ENCODE data around the gene ZNF554.
"Not testable (repeated sequence)": the region's sequence is repeated elsewhere in the genome, so short reads cannot be mapped to it uniquely, and the experiment has no call there.

ZNF554 gene

GRCh38 chr19:2808129-2808941, 11.3 kb upstream of the ZNF554 start:
- DNase-seq = no peak

GRCh38 chr19:2809387-2810140, 10.1 kb upstream of the ZNF554 start:
- no peak for DNase-seq

DNA sequence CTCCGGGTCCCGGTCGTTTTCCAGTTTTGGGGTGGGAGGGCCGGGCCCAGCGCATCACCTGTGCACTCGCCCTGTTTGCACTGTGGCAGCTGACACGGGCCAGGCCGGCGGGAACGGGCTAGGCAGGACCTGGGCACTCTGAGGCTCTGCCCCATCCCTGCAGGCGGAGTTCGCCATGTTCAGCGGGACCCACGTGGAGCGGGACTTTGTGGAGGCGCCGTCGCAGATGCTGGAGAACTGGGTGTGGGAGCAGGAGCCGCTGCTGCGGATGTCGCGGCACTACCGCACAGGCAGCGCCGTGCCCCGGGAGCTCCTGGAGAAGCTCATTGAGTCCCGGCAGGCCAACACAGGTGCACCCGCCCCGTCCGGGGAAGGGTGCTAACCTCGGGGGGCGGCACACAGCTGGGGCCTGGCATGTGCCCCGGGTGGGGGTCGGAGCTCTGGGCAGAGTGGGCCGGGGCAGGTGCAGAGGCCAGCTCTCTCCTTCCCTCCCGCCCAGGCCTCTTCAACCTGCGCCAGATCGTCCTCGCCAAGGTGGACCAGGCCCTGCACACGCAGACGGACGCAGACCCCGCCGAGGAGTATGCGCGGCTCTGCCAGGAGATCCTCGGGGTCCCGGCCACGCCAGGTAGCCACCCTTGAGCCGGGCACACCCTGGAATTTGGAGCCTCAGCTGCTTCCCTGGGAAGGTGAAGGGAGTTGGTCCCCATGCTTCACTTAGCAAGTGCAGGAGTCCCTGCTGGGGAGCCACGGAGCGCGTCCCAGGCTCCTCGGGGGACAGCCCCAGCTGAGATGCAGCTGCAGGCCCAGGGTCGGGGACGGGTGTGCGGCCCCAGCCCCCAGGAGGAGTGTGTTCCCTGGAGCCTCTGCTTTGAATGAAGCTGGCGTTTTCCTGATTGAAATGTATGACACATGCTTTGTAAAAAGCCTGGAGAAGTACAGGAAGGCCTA, 9.3 kb upstream of the ZNF554 start:
- no peak for DNase-seq

DNA sequence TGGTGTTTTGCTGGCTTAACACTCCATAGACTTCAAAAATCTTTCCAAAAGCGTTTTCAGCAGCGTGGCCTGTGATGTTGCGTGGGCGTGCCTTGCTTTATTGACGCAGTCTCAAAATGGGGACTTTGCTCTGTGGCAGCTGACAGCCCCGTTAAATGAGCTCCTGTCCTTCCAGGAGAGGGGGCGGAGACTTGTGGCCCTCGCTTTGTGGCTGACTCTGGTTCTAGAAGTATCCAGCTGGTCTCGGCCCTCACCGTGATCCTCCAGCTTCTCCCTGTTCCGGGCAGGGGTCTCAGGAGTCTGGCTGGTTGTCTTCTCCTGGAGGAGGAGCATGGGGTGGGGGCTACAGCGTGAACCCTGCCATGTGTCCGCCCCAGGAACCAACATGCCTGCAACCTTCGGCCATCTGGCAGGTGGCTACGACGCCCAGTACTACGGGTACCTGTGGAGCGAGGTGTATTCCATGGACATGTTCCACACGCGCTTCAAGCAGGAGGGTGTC, 8.4 kb upstream of the ZNF554 start:
- no peak for DNase-seq

DNA sequence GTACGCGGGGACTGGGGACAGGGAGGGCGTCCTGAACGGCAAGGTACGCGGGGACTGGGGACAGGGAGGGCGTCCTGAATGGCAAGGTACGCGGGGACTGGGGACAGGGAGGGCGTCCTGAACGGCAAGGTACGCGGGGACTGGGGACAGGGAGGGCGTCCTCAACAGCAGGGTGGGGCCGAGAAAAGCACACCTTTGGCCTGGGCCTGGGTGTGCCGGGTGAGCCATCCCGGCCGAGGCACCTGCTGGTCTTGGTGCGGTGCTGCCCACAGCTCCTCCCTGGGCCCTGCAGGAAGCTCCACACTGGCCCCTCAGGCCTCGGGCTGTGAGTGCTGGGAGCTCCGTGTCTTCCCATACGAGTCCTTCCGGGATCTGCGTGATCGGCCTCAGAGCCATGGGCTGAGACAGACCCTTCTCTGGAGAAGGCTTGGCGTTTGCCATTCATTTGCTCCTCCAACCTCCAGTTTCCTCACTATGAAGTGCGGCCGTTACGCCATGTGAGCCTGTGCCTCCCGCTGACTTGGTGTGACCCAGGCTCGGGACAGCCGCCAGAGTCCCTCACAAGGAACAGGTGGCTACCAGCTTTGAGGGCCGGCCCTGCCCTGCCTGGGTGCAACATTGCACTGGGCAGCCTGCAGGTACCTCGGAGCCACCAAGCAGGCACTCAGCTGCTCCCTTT, 7.8 kb upstream of the ZNF554 start:
- DNase-seq = no peak

DNA sequence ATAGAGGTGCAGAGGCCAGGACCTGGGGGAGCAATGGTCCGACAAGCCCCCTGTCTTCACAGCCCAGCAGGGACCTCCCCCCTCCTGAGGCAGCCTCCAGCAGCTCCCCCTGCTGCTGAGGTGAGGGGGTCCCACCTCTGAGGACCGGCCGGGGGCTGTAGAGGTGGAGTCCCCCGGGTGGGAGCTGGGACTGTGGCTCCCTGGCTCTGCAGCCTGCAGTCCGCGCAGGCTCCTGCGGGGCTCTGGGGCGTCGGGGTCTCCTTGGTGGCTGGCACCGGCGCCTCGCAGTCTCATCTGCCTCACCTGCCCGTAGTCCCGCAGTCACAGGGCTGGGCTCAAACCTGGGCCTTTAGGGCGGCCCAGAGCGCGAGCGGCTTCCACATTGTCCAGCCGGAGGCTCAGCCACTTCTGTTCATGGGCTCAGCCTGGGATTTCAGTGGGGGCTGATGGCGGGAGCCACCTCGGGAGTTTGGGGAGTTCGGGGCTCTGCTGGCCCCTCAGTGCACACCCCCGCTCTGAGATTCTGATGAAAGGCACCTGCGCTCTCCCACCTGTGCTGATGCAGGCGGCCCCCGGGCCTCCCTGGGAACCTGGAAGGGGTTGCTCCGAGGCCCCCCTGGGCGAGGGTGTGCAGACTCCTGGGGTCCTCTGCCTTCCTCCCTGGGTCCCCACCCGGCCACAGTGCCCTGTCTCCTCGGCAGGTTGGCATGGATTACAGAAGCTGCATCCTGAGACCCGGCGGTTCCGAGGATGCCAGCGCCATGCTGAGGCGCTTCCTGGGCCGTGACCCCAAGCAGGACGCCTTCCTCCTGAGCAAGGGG, 7.0 kb upstream of the ZNF554 start:
- DNase-seq = no peak

GRCh38 chr19:2813235-2814160, 6.2 kb upstream of the ZNF554 start:
- DNase-seq = no peak

DNA sequence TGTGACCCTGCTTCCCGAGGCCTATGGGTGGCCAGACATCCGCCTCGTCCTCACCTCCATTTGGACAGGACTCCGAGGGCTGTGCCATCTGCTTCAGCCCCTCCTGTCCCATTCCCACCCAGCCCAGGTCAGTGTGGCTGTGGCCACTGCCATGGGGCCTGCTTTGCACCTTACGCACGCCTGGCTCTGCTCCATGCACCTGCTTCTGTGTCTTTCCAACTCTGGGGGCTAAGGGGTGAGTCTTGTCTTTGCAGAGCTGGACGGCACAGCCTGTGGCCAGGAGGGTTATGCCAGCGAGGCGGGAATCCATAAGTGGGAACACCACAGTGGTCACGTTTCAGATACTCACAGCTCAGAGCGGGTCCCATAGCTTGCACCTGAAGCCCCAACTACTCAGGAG, 5.2 kb upstream of the ZNF554 start:
- no peak for DNase-seq

- no peak for DNase-seq
Observed at GRCh38 chr19:2815191-2815614, 4.5 kb upstream of the ZNF554 start.

DNA sequence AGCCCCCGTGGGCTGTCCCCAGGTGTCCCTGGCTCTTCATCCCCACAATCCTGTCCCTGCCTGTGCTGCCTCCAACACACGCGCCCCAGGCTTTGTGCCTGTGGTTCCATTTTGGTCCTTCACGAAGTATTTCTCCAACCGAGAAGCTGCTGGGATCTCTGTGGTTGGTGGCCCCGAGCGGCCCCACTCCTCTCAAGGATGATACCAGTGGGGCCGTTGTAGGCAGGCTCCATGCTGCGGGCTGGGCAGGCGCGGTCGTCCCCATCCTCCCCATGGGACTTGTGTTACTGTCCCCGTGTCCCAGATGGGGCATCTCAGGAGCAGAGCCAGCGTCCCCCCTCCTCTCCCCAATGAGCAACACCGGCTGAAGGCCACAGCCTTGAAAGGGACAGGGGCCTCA, 3.7 kb upstream of the ZNF554 start:
- no peak for DNase-seq

DNA sequence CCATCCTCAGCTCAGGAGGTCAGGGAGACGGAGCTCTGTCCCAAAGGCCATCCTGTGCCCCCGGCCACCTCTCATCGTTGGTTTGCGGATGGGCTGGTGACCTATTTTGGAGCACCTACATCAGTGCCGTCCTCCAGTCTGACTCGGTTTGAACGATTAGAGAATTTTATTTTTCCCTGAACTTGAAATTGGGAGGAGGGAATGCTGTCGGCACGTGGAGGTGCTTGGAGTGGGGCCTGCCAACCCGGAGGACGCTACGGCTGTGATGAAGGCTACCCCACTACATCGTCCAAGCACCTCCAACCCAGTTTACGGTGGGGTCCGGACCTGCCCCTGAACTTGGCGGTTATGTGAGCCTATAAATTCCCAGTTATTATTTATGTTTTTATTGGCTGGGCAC, 3.0 kb upstream of the ZNF554 start:
- DNase-seq = no peak

DNA sequence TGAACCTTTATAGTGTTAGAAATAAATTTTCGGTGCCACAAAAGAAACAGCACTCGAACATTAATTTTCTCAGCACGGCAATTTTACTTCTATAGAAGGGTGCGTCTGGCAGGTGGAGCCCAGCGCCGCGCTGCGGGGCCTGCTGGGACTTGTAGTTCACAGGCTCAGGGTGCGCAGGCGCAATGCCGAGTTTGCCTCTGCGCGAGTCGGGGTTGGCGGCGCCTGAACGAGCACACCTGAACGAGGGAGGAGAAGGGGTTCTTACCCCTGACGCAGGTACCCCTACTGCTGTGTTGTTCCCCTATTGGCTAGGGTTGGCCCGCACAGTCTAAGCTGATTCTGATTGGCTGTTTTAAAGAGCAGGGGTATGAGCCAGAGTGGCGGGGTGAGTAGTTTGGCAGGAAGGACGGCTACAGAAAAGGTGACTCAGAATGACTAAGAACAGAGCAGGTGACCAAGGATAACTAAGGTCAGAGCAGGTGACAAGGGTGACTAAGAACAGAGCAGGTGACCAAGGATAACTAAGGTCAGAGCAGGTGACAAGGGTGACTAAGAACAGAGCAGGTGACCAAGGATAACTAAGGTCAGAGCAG, 2.3 kb upstream of the ZNF554 start:
- DNase-seq = not testable (repeated sequence)

DNA sequence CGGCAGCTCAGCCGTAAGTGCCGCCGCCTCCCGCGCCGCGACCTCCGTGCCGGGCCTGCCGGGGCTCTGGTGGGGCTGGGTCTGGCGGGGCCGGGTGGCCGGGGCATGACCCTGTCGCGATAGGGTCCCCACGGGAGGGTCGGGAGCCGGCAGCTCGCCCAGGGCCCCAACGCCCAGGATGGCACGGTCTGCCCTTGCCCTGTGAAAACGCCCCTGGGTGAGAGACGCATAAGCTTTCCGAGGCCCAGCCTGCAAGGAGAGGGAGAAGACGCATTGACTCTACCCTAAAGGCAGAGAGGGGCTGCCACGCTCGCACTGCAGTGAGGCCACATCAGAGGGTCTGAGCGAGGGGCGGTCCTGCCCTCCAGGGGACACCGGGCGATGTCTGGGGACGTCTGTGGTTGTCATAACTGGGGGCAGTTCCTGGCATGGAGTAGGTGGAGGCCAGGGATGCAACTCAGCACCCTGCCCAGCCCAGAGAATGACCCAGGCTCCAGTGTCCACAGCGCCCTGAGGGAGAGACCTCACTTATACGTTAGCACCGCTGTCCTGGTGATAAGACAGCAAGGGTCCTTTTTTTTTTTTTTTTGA, 539 bp downstream of the ZNF554 start:
- DNase-seq = no peak

GRCh38 chr19:2822846-2823245, 3.2 kb downstream of the ZNF554 start:
- DNase-seq = no peak

DNA sequence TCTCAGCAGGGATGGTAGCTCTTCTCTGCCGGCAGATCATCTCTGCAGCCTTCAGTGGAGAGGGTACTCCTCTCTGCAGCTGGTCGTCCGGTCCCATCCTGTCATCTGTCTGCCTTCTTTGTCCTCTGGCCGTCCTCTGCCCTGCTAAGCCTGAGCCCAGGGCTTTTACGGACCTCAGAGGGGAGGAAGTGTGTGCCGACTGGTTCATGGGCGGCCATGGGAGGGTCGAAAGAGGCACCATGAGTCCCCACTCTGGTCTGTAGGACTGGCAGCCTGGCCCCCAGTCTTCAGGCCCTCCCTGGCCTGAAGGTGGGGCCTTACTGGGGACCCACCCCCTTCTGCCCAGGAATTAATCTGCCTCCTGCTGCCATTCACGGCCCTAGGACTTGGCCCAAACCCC, 4.0 kb downstream of the ZNF554 start:
- DNase-seq = no peak

GRCh38 chr19:2824129-2824528, 4.5 kb downstream of the ZNF554 start:
- no peak for DNase-seq

DNA sequence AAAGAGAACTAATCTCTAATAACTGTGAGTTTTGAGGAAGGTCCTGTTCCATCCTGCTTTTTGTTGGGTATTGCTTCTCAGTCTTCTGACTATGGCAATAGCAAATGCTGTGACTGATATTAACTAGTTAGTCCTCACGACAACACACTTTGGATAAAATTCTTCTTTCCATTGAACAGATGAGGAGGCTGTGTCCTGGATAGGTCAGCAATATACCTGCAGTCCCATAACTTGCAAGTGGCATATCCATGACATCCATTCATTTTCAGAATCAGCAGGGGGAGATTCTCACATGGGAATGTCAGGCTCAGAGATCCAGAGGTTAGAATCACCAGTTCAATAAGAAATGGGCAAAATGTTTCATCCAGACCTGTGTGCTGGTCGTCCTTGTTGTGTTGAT, 7.4 kb downstream of the ZNF554 start:
- DNase-seq = no peak

DNA sequence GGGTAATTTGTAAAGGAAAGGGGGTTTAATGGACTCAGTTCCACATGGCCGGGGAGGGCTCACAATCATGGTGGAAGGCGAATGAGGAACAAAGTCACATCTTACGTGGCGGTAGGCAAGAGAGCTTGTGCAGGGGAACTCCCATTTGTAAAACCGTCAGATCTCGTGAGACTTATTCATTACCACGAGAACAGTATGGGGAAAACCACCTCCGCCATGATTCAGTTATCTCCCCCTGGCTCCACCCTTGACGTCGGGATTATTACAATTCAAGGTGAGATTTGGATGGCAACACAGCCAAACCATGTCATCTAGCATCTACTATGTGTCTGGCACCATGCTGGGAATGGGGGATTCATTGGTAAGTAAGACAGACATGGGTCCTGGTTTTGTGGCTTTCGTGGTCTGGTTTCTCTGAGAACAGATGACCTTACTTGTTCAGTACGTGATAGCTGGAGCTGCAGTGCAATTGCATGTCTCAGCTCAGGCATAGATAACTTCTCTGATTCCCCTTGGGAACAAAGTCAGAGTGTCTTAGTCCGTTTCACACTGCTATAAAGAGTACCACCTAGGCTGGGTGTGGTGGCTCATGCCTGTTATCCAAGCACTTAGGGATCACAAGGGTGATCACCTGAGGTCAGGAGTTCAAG, 8.3 kb downstream of the ZNF554 start:
- DNase-seq = no peak

DNA sequence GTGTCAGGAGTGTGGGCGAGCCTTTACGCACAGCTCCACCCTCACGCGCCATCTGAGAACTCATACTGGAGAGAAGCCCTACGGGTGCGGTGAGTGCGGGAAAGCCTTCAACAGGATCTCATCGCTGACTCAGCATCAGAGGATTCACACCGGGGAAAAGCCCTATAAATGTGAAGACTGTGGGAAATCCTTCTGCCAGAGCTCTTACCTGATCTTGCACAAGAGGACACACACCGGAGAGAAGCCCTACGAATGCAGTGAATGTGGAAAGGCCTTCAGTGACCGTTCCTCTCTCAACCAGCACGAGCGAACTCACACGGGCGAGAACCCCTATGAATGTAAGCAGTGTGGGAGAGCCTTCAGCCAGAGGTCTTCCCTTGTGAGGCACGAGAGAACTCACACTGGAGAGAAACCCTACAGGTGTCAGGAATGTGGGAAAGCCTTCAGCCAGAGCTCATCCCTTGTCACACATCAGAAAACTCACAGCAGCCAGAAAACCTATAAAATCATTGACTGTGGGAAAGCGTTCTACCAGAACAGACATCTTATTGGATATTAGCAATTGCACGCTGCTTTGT, 14.7 kb downstream of the ZNF554 start:
- DNase-seq = no peak
